GDM1 (cell line): ENCODE measurements around the gene IGSF9B.

Experiments used
- DNase-seq: peaks from one replicate; lab custom pipeline; 2025; lab: John Stamatoyannopoulos, UW

The IGSF9B gene

GRCh38 chr11:133936592-133936991 is 20.2 kb downstream of the IGSF9B start:
- DNase-seq: no peak

- no peak for DNase-seq
Measured at GRCh38 chr11:133936136-133936535, 20.6 kb downstream of the IGSF9B start.

- no peak for DNase-seq
Measured at GRCh38 chr11:133935551-133935910, 21.2 kb downstream of the IGSF9B start.

GRCh38 chr11:133934599-133935550 is 21.9 kb downstream of the IGSF9B start:
- no peak for DNase-seq

DNA sequence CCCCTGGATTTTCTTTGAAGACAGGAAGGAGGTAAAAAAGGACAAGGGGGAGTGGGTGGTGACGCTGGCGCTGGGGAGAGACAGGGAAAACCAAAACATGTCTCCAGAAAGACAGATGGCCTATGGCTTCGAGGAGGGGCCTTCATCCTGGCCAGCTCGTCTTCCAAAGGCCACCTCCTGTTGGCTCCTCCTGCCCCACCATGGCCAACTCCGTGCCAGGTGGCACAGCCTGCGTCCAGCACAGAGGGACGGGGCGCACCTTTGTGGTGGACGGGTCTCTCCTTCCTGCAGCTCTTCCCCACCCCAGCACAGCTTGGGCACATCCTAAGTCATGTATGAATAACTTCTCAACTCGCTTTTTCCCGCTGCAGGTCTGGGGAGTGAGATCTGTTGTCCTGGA is 22.7 kb downstream of the IGSF9B start:
- no peak for DNase-seq

DNA sequence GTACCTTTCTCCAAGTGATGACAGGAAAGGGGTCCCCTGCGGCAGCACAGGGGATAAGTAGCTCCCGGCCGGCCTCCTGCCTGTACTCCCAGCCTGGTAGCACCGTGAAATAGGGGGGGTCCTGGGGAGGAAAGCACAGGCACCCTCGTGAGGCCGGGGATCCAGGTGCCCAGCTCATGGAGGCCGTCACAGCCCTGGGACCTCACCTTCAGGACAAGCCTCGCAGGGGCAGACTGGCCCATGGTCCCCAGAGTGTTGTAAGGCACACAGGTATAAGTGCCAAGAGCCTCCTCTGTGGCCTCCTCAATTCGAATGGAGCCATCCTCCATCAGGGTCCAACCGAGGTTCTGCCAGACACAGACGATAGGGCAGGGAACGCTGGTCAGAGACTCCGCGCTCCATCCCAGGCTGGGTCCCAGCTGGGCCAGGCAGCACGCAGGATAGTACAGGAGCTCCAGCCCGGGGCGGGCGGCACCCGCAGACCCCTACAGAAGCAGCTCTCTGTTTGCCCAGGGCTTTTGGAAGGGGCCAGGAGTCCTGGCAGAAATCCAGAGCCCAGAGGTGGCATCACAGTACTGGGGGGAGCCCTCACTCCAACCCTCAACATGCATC is 25.2 kb downstream of the IGSF9B start:
- no peak for DNase-seq

- DNase-seq: no peak
Measured at GRCh38 chr11:133930767-133931448, 25.9 kb downstream of the IGSF9B start.

DNA sequence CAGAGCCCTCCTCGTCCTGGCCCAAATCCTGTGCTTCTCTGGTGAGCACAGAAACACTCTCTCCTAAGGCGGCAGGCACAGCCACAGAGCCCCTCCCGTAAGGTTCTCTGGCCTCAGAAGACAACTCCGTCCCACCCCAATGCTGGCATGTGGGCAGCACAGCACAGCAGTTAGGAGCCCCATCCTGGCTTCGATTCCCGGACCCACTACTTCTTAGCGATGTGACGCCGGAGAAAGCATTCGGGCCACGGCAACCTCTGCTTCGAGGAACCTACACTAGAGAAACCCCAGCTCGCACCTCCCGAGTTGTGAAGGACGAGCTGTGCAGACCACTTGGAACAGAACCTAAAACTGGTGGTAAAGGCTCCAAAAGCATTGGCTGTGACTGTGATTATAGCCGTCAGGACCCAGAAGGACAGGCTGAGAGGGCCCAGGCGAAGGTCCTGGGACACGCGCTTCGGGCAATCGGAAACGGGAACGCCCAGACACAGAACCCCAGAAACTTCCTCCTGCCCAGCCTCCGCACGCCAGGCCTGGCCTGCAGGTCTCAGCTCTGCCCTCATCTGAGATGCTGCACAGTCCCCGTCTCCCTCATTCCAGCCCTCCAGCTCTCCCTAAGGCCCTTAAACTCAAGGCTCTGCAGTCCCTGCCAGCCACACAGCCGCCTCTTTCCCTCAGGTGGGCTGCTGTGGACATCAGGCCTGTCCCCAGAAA is 26.6 kb downstream of the IGSF9B start:
- DNase-seq: no peak

DNA sequence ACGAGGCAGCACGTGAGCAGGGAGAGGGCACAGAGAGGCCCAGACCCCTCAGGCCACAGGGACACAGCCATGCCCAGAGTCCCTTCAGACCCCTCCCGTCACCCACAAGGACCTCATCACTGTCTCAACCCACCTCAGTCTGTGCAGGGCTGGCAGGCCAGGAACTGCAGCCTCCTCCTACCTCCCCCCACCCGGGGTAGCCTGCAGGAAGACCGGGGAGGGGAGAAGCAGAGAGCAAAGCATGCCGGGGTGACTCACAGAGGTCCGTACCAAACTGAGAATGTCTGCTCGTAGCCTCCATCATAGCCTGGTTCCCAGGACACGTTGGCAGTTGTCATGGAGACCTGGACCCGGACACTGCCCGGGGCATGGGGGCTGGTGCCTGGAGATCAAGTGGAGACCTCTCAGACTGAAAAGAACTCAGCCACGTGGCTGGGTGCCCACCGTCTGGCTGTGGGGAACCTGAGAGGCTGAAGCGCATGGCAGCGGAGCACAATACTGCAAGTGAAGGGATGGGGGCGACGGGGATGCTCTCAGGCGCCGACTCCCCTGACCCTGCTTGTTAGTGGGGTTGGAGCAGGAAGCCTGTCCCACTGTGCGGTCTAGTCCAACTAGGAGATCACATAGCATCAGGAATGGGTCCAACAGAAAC is 27.2 kb downstream of the IGSF9B start:
- no peak for DNase-seq

GRCh38 chr11:133928628-133929059 is 28.1 kb downstream of the IGSF9B start:
- DNase-seq: no peak

GRCh38 chr11:133927690-133928627 is 28.8 kb downstream of the IGSF9B start:
- DNase-seq: peak; percentile 13

- no peak for DNase-seq
Measured at GRCh38 chr11:133926466-133927246, 30.1 kb downstream of the IGSF9B start.

GRCh38 chr11:133925756-133926155 is 31.0 kb downstream of the IGSF9B start:
- no peak for DNase-seq

- DNase-seq: no peak
Measured at GRCh38 chr11:133924661-133925060, 32.1 kb downstream of the IGSF9B start.

DNA sequence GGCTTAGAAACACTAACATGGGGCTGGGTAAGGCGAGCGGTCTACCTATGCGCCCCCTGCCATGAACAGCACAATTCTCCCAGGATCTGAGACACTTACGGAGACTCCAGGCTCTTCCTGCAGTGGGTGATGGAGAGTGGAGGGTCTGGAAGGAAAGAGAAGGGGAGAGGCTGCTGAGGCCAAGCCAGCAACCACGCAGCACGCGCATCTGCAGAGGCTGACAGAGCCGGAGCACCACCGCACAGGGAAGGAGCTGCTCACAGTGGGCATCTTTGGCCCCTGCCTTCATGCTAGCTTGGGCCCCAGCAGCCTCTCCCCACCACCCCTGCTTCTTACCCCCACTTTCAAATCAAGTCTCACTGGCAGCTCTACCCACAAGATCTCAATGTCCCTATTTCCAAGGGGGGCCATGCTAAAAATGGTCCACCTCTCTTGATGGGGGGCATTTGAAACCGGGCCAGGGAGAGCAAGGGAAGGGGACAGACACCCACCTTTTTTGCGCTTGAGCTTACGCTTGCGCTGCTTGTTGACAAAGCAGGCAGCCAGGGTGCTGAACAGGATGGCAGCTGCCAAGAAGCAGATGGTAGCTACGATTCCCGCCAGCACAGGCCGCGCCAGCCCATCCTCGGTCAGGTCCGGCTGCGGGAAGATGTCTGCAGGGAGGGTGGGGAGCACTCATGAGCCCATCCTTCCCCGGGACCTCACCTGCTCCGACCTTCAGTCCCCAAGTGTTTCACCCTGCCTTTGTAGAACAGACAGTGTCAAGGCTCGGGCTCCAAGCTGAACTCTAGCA is 34.5 kb downstream of the IGSF9B start:
- no peak for DNase-seq

GRCh38 chr11:133921513-133921912 is 35.3 kb downstream of the IGSF9B start:
- no peak for DNase-seq

DNA sequence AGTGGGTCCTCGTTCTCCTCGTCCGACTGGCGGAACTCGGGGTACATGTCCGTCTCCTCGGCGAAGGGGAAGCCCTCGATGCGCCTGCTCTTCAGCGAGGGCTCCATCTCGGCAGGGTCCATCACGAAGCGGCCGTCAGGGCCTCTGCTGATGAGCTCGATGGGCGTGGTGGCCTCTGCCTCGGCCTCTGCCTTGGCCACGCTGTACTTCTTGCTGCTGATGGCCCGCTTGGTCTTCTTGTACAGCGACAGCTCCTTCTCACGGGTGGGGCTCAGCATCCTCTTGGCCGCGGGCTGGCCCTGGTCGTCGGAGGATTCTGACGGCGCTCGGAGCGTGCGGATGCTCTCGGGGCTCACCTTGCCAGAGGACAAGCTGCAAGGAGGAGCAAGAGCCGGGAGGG is 35.7 kb downstream of the IGSF9B start:
- DNase-seq: no peak

DNA sequence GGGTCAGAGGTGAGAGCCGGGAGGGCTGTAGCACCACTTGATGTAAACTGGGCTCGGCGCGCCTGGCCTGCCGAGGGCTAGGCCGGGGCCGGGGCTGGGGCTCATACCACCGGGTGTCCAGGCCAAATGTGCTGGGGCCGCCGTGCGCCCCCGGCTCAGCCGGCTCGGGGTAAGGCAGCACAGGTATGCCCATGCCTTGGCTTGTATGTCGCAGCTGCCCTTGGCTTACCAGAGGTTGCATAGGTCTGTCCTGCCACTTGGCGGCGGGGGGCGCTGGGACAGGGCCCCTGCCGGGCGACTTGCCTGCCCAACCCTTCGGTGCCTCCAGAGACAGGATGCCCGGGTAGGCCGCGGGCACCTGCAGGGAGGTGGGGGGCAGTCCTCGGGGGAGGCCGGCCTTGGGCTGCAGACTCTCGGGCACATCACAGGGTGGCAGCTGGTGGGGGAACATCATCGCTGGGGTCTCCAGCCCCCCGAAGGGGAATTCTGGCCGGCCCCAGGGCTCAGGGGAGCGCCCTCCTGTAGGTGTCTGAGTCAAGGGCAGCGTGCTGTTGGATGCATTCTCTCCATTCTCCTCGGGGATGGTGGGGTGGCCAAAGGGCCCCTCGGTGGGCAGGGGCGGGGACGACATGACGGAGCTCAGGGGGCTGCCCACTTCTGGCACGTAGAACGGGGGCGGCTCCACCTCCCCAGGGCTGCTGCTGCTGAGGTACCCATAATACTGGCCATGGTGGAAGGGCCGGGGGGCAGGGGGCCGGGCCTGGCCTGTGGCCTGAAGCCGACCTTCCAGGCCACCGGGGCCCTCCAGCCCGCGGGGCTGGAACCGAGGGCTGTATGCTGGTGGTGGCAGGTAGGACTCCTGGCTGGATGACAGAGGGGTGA is 36.4 kb downstream of the IGSF9B start:
- DNase-seq: no peak
